ENCODE data around the gene CRIP3. TPM values are rescaled to one million over a fixed set of nuclear protein-coding genes. Genes with fewer than 3 reads are reported as not detected.
A peak's percentile ranks its signal among the peaks of the same experiment; 100 is the strongest.

The CRIP3 gene
- total RNA-seq, 1 experiment from 2014 or later = not detected

DNA sequence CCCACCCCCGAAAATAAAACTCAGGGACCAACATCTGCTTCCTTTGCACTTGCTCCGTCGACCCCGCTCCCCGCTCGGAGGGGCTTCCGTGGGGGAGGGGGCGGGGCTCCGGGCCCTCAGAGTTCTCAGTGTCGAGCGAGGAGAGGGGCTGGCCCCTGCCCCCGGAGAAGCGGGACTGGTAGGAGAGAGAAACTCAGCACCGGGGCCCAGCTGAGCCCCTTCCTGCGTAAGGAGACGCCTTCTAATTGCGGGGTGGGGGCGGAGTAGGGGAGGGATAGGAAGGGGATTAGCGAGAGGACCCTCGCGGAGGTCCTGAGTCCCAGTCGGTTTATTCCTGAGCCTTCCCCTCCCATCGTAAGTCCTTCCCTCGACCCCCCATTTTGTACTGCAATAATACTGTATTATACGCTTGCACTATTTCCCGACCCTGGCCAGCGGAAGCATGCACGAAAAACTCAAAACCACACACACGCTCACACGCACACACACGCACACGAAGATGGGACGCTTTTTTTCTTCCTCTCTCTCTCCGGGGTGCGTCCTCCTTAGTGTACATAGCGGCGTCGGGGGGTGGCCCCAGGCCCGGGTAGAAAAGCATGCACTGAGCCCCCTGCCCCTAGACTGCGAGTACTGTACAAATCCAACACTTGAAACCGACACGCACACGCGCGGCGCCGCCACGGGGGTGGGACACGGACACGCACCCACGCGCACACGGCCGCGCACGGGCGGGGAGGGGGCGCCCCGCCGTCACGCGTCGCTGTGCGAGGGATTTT lies 32.6 kb downstream of the CRIP3 start:
- Mint-ChIP-seq H3K36me3 (ENCODE audit: insufficient read depth, unreplicated experiment) (no peaks in the 10 kb centered on the region), H3K4me1 (ENCODE audit: low read depth, unreplicated experiment) (peaks cover 16% of the 10 kb centered on the region), H3K27me3 (ENCODE audit: insufficient read depth, unreplicated experiment) (no peaks in the 10 kb centered on the region), H3K4me3 (ENCODE audit: unreplicated experiment) (peak overlapping the region; percentile 9), H3K27ac (ENCODE audit: unreplicated experiment) (no peak overlapping the region), H3K9me3 (ENCODE audit: unreplicated experiment) (no peaks in the 10 kb centered on the region)
- CTCF ChIA-PET = interaction anchor here (0.6 kb wide), 1 partner anchor 32 kb away, joined by 3 read pairs; the partner anchor contains the start of gene CRIP3
- peaks cover 48% of the 10 kb centered on the region for H3K4me1 ChIP-seq
- no peaks in the 10 kb centered on the region for H3K9me3 ChIP-seq
- no peak overlapping the region for H3K4me3 ChIP-seq (ENCODE audit: low read depth, low read length)
- H3K27me3 ChIP-seq (replicated peaks; ENCODE audit: control insufficient read depth, insufficient read depth, low read length) = no peaks in the 10 kb centered on the region
- intact Hi-C loops (cut with micrococcal nuclease; ENCODE audit: unreplicated experiment) = no loop called here
- H3K36me3 ChIP-seq (ENCODE audit: control insufficient read depth, insufficient read depth, low read length) = no peaks in the 10 kb centered on the region
- BruUV-seq (replicated peaks) = no TSS peak
- no peak for DNase-seq
- POLR2A ChIA-PET = no interaction called here
- TF ChIP-seq, protein P1, sequence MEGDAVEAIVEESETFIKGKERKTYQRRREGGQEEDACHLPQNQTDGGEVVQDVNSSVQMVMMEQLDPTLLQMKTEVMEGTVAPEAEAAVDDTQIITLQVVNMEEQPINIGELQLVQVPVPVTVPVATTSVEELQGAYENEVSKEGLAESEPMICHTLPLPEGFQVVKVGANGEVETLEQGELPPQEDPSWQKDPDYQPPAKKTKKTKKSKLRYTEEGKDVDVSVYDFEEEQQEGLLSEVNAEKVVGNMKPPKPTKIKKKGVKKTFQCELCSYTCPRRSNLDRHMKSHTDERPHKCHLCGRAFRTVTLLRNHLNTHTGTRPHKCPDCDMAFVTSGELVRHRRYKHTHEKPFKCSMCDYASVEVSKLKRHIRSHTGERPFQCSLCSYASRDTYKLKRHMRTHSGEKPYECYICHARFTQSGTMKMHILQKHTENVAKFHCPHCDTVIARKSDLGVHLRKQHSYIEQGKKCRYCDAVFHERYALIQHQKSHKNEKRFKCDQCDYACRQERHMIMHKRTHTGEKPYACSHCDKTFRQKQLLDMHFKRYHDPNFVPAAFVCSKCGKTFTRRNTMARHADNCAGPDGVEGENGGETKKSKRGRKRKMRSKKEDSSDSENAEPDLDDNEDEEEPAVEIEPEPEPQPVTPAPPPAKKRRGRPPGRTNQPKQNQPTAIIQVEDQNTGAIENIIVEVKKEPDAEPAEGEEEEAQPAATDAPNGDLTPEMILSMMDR (IDR thresholded peaks at IDR 0.05; ENCODE audit: insufficient read depth in 1 of 2, low read depth in 1 of 2, low read length in 1 of 2, severe bottlenecking in 1 of 2, unreplicated experiment in 1 of 2) = no peak

DNA sequence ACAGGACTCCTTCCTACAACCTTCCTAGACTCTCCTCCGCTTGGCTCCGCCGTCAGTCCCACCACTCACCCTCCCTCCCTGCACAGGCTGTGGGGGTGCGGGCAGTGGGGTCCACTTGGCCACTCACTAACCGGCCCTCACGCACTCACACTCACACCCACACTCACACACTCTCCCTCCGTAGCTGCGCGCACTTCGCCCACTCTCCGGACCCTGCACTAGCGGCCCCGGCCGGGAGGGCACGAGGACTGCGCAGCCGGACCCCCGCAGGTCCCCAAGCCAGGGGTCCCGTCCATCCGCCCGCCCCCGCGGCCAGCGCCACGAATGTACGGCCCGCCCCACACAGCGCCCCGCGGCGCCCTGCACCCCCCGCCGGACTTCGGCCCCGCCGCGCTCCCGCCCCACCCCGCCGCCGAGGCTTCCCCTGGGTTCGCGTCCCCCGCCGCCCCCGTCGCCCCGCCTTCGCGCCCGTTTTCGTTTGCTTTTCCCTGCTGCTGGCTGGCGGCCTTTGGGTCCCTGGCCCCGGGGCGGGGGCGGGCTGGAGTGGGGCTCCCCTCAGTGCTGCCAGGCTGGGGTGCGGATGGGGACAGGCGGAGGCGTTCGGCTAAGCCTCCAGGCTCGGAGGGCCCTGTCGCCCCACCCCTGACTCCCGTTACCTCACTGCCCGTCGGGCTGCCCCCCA lies 33.6 kb downstream of the CRIP3 start:
- no peaks in the 10 kb centered on the region for H3K9me3 ChIP-seq
- no peaks in the 10 kb centered on the region for H3K36me3 ChIP-seq (ENCODE audit: control insufficient read depth, insufficient read depth, low read length)
- no TSS peak for BruUV-seq (replicated peaks)
- Mint-ChIP-seq H3K27me3 (ENCODE audit: insufficient read depth, unreplicated experiment) (no peaks in the 10 kb centered on the region), H3K4me1 (ENCODE audit: low read depth, unreplicated experiment) (peaks cover 14% of the 10 kb centered on the region), H3K27ac (ENCODE audit: unreplicated experiment) (no peak overlapping the region), H3K9me3 (ENCODE audit: unreplicated experiment) (no peaks in the 10 kb centered on the region), H3K36me3 (ENCODE audit: insufficient read depth, unreplicated experiment) (no peaks in the 10 kb centered on the region), H3K4me3 (ENCODE audit: unreplicated experiment) (peak overlapping the region; percentile 58)
- H3K27me3 ChIP-seq (replicated peaks; ENCODE audit: control insufficient read depth, insufficient read depth, low read length) = no peaks in the 10 kb centered on the region
- DNase-seq = peak; percentile 63 to 66
- H3K4me1 ChIP-seq = peaks cover 49% of the 10 kb centered on the region
- TF ChIP-seq, protein P1 (IDR thresholded peaks at IDR 0.05; ENCODE audit: insufficient read depth in 1 of 2, low read depth in 1 of 2, low read length in 1 of 2, severe bottlenecking in 1 of 2, unreplicated experiment in 1 of 2) = no peak
- ChIA-PET POLR2A (no interaction called here), CTCF (interaction anchor here (0.6 kb wide), 1 partner anchor 33 kb away, joined by 3 read pairs; the partner anchor contains the start of gene CRIP3)
- intact Hi-C loops (cut with micrococcal nuclease; ENCODE audit: unreplicated experiment) = no loop called here
- peak overlapping the region; percentile 34 for H3K4me3 ChIP-seq (ENCODE audit: low read depth, low read length)

DNA sequence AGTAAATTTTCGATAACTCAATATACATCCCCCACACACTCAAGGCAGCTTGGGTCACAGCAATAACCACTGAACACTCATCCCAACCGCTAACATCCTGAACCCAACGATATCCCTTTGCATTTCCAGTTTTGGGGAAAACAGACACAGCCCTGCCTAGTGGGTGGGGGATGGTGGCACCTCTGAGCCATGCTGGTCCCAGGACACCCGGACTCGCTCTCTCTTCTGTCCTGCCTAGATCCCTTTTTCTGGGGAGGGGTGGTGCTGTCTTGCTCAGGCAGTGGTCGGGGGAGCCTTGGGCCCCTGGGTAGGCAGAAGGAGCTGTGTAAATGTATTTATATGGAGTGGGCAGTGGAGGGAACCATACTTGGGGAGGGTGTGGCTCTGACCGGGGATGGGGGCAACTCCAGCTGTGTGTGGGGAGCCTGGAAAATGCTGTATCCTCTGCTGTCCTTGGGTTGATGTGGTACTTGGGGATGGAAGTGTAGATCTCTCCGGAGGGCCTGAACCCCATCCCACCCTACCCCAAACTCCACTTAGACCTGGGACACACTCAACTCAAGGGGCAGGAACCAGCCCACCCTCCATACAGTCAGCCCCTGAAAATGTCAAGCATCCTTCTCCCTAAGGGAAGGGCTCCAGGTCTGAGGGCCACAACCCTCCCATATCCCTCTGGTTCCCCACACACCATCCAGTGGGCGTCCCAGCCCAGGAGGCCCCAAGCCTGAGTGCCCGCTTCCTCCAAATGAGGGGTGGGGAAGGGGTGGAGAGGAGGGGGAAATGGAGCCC lies 34.3 kb downstream of the CRIP3 start:
- H3K4me3 ChIP-seq (ENCODE audit: low read depth, low read length) = no peak overlapping the region
- intact Hi-C loops (cut with micrococcal nuclease; ENCODE audit: unreplicated experiment) = no loop called here
- Mint-ChIP-seq H3K36me3 (ENCODE audit: insufficient read depth, unreplicated experiment) (no peaks in the 10 kb centered on the region), H3K4me3 (ENCODE audit: unreplicated experiment) (peak overlapping the region; percentile 58), H3K27me3 (ENCODE audit: insufficient read depth, unreplicated experiment) (no peaks in the 10 kb centered on the region), H3K27ac (ENCODE audit: unreplicated experiment) (no peak overlapping the region), H3K9me3 (ENCODE audit: unreplicated experiment) (no peaks in the 10 kb centered on the region), H3K4me1 (ENCODE audit: low read depth, unreplicated experiment) (peaks cover 16% of the 10 kb centered on the region)
- ChIA-PET CTCF (no interaction called here), POLR2A (no interaction called here)
- TF ChIP-seq, protein P1 (IDR thresholded peaks at IDR 0.05; ENCODE audit: insufficient read depth in 1 of 2, low read depth in 1 of 2, low read length in 1 of 2, severe bottlenecking in 1 of 2, unreplicated experiment in 1 of 2) = no peak
- peaks cover 50% of the 10 kb centered on the region for H3K4me1 ChIP-seq
- H3K36me3 ChIP-seq (ENCODE audit: control insufficient read depth, insufficient read depth, low read length) = no peaks in the 10 kb centered on the region
- no peaks in the 10 kb centered on the region for H3K27me3 ChIP-seq (replicated peaks; ENCODE audit: control insufficient read depth, insufficient read depth, low read length)
- no peak for DNase-seq
- H3K9me3 ChIP-seq = no peaks in the 10 kb centered on the region
- BruUV-seq (replicated peaks) = no TSS peak

All from Caco-2 (cell line).